Measurements from ENCODE around the gene ABHD12B.
"Not testable (repeated sequence)": the region's sequence is repeated elsewhere in the genome, so short reads cannot be mapped to it uniquely, and the experiment has no call there.

The ABHD12B gene

GRCh38 chr14:50839691-50840090, 32.2 kb upstream of the ABHD12B start:
- no peak for DNase-seq

GRCh38 chr14:50844391-50844790, 27.5 kb upstream of the ABHD12B start:
- DNase-seq = no peak

DNA sequence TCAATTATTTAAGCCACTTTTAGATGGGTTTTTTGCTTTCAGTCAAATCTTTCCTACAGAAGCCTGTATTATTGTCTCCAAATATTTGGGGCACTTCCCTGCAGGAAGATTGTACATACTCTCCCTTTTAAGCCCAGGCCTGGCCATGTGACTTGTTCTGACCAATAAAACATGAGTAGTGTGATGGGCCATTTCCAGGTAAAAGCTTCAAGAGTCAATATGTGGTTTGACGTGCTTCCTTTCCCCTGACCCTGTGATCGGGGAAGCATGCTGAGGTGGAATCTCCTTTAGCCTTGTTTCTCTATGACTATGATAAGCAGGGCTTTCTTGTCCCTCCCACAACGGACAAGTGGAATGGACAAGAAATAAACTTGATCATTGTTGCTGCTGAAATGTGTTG, 26.7 kb upstream of the ABHD12B start:
- no peak for DNase-seq

DNA sequence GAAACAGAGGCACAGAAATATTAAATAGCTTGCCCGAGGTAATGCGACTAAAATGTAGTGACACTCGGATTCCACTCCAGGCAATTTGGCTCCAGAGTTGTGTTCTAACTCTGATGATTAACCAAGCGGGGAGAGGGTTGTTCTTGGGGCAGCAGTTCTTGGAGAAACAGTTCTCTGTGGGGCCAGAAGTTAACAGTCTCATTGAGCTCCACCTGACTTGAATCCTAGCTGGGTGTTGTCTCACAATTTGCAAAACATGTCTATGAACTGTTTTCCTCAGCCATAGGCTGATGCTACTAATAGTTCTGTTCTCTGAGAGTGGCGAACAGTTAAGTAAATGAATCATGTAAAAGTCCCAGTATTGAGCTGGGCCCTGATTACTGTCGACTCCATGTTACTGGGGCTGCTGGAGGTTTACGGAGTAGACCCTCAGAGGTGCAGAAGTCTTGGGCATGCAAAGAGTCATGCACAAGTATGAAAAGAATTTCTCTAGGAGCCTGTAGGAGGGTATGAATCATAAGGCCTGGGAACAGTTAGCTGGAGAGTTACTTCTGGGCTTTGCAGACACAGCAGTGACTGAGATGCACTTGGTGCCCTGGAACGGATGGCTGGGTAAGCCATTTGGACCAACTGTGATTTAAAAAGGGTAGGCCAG, 25.5 kb upstream of the ABHD12B start:
- DNase-seq = peak; percentile 41

- DNase-seq = no peak
These were observed 18.0 kb upstream of the ABHD12B start for GRCh38 chr14:50853891-50854290.

DNA sequence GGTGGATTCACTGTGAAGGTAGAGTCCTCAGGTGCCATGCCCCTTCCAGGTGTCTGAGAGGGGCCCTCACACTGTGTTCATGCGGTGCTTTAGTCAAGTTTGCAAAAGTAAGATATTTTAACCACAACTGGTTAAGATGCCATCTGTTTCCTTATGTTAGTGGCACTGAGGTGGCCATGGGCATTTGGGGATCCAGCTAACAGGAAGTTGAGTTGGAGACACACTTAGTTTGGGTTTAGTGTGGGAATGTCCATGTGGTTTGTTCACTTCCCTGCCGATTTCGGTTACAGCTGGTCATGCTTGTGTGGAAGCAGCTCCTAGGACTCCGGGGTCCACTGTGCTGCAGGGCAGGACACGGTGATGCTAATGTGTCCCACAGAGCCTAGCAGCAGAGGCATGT, 17.3 kb upstream of the ABHD12B start:
- no peak for DNase-seq

DNA sequence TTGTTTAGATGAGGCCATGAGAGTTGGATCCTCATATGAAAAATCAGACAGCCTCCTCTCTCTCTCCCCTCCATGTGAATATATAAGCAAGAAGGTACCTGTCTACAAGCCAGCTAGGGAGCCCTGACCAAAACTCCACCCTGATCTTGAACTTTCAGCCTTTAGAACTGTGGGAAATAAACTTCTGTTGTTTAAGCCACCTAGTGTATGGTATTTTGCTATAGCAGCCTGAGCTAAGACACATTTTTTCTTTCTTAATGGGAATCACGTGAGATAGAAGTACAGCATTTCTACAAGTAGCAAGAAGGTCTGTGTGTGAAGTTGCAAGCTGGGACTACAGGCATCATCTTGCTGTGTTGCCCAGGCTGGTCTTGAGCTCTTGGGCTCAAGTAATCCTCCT, 16.3 kb upstream of the ABHD12B start:
- no peak for DNase-seq

- no peak for DNase-seq
These were observed 15.2 kb upstream of the ABHD12B start for GRCh38 chr14:50856660-50857059.

DNA sequence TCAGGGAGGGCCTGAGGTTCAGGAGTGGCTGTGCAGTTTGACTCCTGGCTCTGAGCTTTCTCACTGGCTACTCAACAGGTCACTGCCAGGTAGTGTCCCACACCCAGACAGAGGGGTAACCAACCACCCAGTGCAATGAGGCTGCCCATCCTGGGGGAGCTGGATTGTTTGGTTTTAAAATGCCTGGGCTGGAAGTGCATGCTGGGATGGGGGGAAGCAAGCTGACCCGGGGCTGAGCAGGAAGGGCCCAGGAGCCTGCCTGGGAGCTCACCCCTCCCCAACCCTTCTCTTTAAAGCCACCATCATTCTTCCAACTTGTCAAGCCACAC, 12.6 kb upstream of the ABHD12B start:
- no peak for DNase-seq

- peak; percentile 67 for DNase-seq
These were observed 11.3 kb upstream of the ABHD12B start for GRCh38 chr14:50860478-50861086.

GRCh38 chr14:50862036-50862570, 9.8 kb upstream of the ABHD12B start:
- DNase-seq = no peak

- no peak for DNase-seq
These were observed 7.6 kb upstream of the ABHD12B start for GRCh38 chr14:50864237-50864636.

DNA sequence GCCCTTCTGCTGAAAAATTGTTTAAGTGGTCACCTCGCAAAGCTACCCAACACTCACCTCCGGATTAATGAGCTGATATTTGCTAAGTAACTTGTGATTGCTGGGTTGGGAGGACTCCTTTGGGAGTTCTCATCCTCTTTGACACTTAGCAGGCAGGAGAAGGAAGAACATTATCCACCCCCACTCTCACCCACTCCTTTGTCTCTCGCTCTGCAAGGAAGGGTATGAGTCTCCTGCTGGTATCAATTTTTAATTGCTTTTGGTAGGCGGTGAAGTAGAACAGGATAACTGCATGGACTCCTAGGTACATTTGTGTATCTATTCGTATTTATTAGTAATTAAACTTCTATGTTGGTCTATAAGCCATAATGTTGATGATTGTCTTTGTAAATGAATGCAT, 6.9 kb upstream of the ABHD12B start:
- no peak for DNase-seq

- no peak for DNase-seq
These were observed 6.3 kb upstream of the ABHD12B start for GRCh38 chr14:50865391-50866076.

- DNase-seq = no peak
These were observed 625 bp upstream of the ABHD12B start for GRCh38 chr14:50871228-50871627.

DNA sequence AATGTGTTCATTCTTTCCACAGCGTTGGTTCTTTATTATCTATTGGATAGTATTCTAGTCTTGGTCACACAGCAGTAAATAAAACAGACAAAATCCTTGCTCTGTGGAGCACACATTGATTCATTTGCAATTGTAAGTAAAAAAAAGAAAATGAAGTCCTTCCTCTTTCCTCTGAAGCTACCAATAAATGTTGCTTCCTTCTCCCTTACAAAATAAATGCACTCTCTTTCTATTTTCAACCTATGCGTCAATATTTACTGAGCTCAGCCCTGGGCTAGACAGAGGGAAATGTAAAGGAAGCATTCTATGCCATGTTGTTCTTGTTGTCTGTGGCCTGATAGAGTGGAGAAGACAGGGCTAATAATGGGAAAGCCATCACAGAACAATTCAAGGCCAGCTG, 2.9 kb downstream of the ABHD12B start:
- no peak for DNase-seq

- DNase-seq = no peak
These were observed 3.7 kb downstream of the ABHD12B start for GRCh38 chr14:50875359-50876070.

GRCh38 chr14:50882932-50883826, 11.3 kb downstream of the ABHD12B start:
- DNase-seq = no peak

- DNase-seq = no peak
These were observed 12.0 kb downstream of the ABHD12B start for GRCh38 chr14:50883827-50884197.

- no peak for DNase-seq
These were observed 15.6 kb downstream of the ABHD12B start for GRCh38 chr14:50887476-50887875.

DNA sequence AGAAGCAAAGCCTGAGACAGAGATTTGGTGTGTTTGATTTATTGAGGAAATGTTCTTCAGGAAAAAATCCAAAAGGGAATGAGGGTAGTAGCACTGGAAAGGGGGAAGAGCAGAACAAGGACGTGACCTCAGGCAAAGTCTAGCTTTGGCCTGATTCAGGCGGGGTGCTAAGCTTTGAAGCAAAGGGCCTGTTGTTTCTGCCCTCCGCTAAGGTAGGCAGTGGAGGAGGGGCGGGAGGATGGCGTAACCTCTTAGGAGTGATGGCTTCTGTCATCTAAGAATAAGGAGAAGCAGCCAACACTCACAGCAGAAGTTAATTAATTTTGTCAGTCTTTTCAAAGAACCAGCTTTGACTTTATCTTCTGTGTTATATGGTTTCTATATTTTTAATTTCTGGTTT, 20.4 kb downstream of the ABHD12B start:
- DNase-seq = no peak

DNA sequence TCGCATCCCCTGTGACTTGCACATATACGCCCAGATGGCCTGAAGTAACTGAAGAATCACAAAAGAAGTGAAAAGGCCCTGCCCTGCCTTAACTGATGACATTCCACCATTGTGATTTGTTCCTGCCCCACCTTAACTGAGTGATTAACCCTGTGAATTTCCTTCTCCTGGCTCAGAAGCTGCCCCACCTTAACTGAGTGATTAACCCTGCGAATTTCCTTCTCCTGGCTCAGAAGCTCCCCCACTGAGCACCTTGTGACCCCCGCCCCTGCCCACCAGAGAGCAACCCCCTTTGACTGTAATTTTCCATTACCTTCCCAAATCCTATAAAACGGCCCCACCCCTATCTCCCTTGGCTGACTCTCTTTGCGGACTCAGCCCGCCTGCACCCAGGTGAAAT, 24.6 kb downstream of the ABHD12B start:
- DNase-seq = not testable (repeated sequence)

DNA sequence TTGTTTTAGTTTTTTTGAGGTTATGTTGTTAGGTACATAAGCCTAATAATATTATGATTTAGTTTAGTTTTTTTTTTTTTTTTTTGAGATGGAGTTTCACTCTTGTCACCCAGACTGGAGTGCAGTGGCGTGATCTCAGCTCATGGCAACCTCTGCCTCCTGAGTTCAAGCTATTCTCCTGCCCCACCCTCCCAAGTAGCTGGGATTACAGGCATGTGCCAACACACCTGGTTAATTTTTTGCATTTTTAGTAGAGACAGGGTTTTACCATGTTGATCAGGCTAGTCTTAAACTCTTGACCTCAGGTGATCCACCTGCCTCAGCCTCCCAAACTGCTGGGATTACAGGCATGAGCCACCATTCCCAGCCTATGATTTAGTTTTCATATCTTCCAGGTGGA, 25.2 kb downstream of the ABHD12B start:
- not testable (repeated sequence) for DNase-seq

All from T1000 (cell line).